H1 (cell line): Measurements from ENCODE around the gene ADAMTS15. TPM values are rescaled to one million over a fixed set of nuclear protein-coding genes. Genes with fewer than 3 reads are reported as not detected.
A peak's percentile ranks its signal among the peaks of the same experiment; 100 is the strongest.

Experiments used
- CTCF ChIA-PET: fragments of 300-600 bp; sonication (Branson Sonifier 250); formaldehyde crosslinking; loops from one replicate; lab custom pipeline; 2021; ENCODE audit not compliant: partially characterized antibody; lab: Charles Lee
- POLR2A ChIA-PET: fragments of 300-600 bp; sonication (Branson Sonifier 250); formaldehyde crosslinking; loops from one replicate; lab custom pipeline; 2021; ENCODE audit warnings: inconsistent platforms; ENCODE audit not compliant: partially characterized antibody; lab: Charles Lee
- DNase-seq, 2 experiments: peaks; one replicate each; pipeline versions ENCODE4 v3.0.0 to v3.0.0-alpha.2; 2010 to 2022; ENCODE audit warnings: low spot score in 2 of 2, low read depth in 1 of 2, mixed read lengths in 1 of 2
- FAIRE-seq: peaks from 2 replicates; lab custom pipeline; 2011; peaks lifted over from hg19 to GRCh38; lab: Jason Lieb, UNC
- H2AFZ ChIP-seq: 2 replicates; pipeline ENCODE4 v1.8.1; 2012; ENCODE audit warnings: low read length, inconsistent platforms
- H2AK5ac ChIP-seq: 2 replicates; pipeline ENCODE4 v1.6.1; 2013; ENCODE audit warnings: low read depth, low read length
- H2BK120ac ChIP-seq: replicated peaks from 2 replicates; pipeline ENCODE3; 2013; ENCODE audit warnings: low read depth, low read length, inconsistent platforms
- H2BK12ac ChIP-seq: 2 replicates; pipeline ENCODE4 v1.6.1; 2013; ENCODE audit warnings: low read depth, low read length
- H2BK15ac ChIP-seq: 2 replicates; pipeline ENCODE4 v1.6.1; 2013; ENCODE audit warnings: low read length
- H2BK20ac ChIP-seq: 2 replicates; pipeline ENCODE4 v1.6.1; 2013; ENCODE audit warnings: low read length
- H2BK5ac ChIP-seq: 2 replicates; pipeline ENCODE4 v1.6.1; 2013; ENCODE audit warnings: low read depth, low read length
- H3K14ac ChIP-seq: 2 replicates; pipeline ENCODE4 v1.6.1; 2013; ENCODE audit warnings: inconsistent platforms; ENCODE audit not compliant: insufficient read length
- H3K18ac ChIP-seq: 2 replicates; pipeline ENCODE4 v1.6.1; 2013; ENCODE audit warnings: low read length; ENCODE audit errors: extremely low read depth
- H3K23ac ChIP-seq: 2 replicates; pipeline ENCODE4 v1.6.1; 2013; ENCODE audit warnings: inconsistent platforms; ENCODE audit not compliant: insufficient read length
- H3K23me2 ChIP-seq: 2 replicates; pipeline ENCODE4 v1.6.1; 2013; ENCODE audit warnings: low read depth, low read length
- H3K27ac ChIP-seq: 2 replicates; pipeline ENCODE4 v1.6.1; 2011; ENCODE audit warnings: low read depth, low read length, inconsistent platforms
- H3K27me3 ChIP-seq, 4 experiments: replicated peaks in 1 of 4; 1 replicate in 1 of 4; 2 replicates in 3 of 4; pipeline versions ENCODE4 v1.6.1 to v1.8.1; 2011 to 2013; ENCODE audit warnings: low read length in 3 of 4, mild to moderate bottlenecking in 3 of 4, inconsistent platforms in 2 of 4, mixed read lengths in 2 of 4, moderate library complexity in 1 of 4; ENCODE audit not compliant: control insufficient read depth in 3 of 4, insufficient read depth in 3 of 4; ENCODE audit errors: extremely low read depth in 1 of 4
- H3K36me3 ChIP-seq, 4 experiments: 2 replicates each; pipeline versions ENCODE4 v1.6.1 to v1.8.1; 2011 to 2013; ENCODE audit warnings: mild to moderate bottlenecking in 4 of 4, low read length in 3 of 4, moderate library complexity in 2 of 4, control low read depth in 1 of 4, inconsistent platforms in 1 of 4; ENCODE audit not compliant: insufficient read depth in 4 of 4, control insufficient read depth in 2 of 4
- H3K4ac ChIP-seq: replicated peaks from 2 replicates; pipeline ENCODE3; 2013; ENCODE audit warnings: low read length, low read depth, mixed read lengths, inconsistent platforms; ENCODE audit not compliant: insufficient read length
- H3K4me1 ChIP-seq, 4 experiments: replicated peaks in 1 of 4; 1 replicate in 1 of 4; 2 replicates in 3 of 4; pipeline versions ENCODE4 v1.6.1 to v1.8.1; 2011 to 2013; ENCODE audit warnings: low read length in 3 of 4, inconsistent platforms in 2 of 4, mixed read lengths in 1 of 4; ENCODE audit not compliant: insufficient read depth in 4 of 4, control insufficient read depth in 3 of 4
- H3K4me2 ChIP-seq, 2 experiments: 2 replicates each; pipeline versions ENCODE4 v1.6.1 to v1.8.1; 2011 to 2013; ENCODE audit warnings: low read depth in 2 of 2, low read length in 2 of 2, control low read depth in 1 of 2, inconsistent platforms in 1 of 2, mild to moderate bottlenecking in 1 of 2; ENCODE audit not compliant: insufficient read depth in 1 of 2
- H3K4me3 ChIP-seq, 4 experiments: fragments of 200-600, 300-600 bp in 1 of 4; sonication (generic), shearing (Covaris generic), sonication (Bioruptor Twin) in 1 of 4; 2 replicates each; pipeline versions ENCODE4 v1.5.1 to v1.8.1; 2011 to 2016; ENCODE audit warnings: low read length in 4 of 4, low read depth in 3 of 4, control low read depth in 2 of 4, inconsistent platforms in 2 of 4, mild to moderate bottlenecking in 2 of 4, mixed read lengths in 1 of 4, moderate library complexity in 1 of 4; ENCODE audit not compliant: insufficient read depth in 2 of 4; ENCODE audit errors: extremely low read depth in 1 of 4
- H3K56ac ChIP-seq: replicated peaks from 2 replicates; pipeline ENCODE3; 2013; ENCODE audit warnings: low read depth, mild to moderate bottlenecking, mixed read lengths, low read length, inconsistent platforms; ENCODE audit not compliant: insufficient read length
- H3K79me1 ChIP-seq: 2 replicates; pipeline ENCODE4 v1.6.1; 2013; ENCODE audit warnings: low read depth, low read length, control low read depth
- H3K79me2 ChIP-seq, 2 experiments: 2 replicates each; pipeline versions ENCODE4 v1.6.1 to v1.8.1; 2012 to 2013; ENCODE audit warnings: low read length in 2 of 2, mild to moderate bottlenecking in 2 of 2, inconsistent platforms in 1 of 2; ENCODE audit not compliant: insufficient read depth in 2 of 2, control insufficient read depth in 1 of 2
- H3K9ac ChIP-seq, 4 experiments: replicated peaks in 1 of 4; 1 replicate in 1 of 4; 2 replicates in 3 of 4; pipeline versions ENCODE4 v1.6.1 to v1.8.1; 2011 to 2013; ENCODE audit warnings: low read depth in 3 of 4, low read length in 3 of 4, control low read depth in 2 of 4, mild to moderate bottlenecking in 2 of 4, moderate library complexity in 2 of 4, inconsistent platforms in 1 of 4; ENCODE audit errors: extremely low read depth in 1 of 4
- H3K9me3 ChIP-seq, 2 experiments: 2 replicates each; pipeline versions ENCODE4 v1.6.1 to v1.8.1; 2012 to 2013; ENCODE audit warnings: mild to moderate bottlenecking in 2 of 2, moderate library complexity in 2 of 2, control low read depth in 1 of 2, inconsistent platforms in 1 of 2, low read depth in 1 of 2, low read length in 1 of 2, mixed read lengths in 1 of 2; ENCODE audit not compliant: insufficient read depth in 2 of 2
- H4K20me1 ChIP-seq, 2 experiments: replicated peaks in 1 of 2; 2 replicates each; pipeline versions ENCODE3 to v1.8.1; 2011 to 2013; ENCODE audit warnings: inconsistent platforms in 2 of 2, low read length in 2 of 2, mild to moderate bottlenecking in 1 of 2; ENCODE audit not compliant: insufficient read depth in 2 of 2, control insufficient read depth in 1 of 2
- H4K5ac ChIP-seq: 2 replicates; pipeline ENCODE4 v1.6.1; 2013; ENCODE audit warnings: low read length, low read depth, mixed read lengths, inconsistent platforms; ENCODE audit not compliant: insufficient read length
- H4K8ac ChIP-seq: 2 replicates; pipeline ENCODE4 v1.8.0; 2013; ENCODE audit warnings: mild to moderate bottlenecking, moderate library complexity, low read length, inconsistent platforms; ENCODE audit not compliant: insufficient read depth; ENCODE audit errors: extremely low read depth
- H4K91ac ChIP-seq: replicated peaks from 2 replicates; pipeline ENCODE3; 2013; ENCODE audit warnings: low read length, mixed read lengths, inconsistent platforms; ENCODE audit not compliant: insufficient read length
- CHD1 ChIP-seq: IDR thresholded peaks from 2 replicates; pipeline ENCODE4 v1.6.1; 2012; ENCODE audit warnings: low read depth, low read length, improper control_type of control experiment
- SP1 ChIP-seq: IDR thresholded peaks from 2 replicates; pipeline ENCODE4 v1.6.1; 2011; ENCODE audit warnings: low read depth, low read length
- WGBS, 2 experiments: shearing (Covaris generic) in 1 of 2; methylation state at CpG; one replicate each; pipeline versions ENCODE4 v1.1.6 to v1.1.7; 2013 to 2015; ENCODE audit warnings: low lambda C conversion rate in 2 of 2, mixed read lengths in 2 of 2, inconsistent platforms in 1 of 2, low coverage in 1 of 2, missing lambda C conversion rate in 1 of 2; ENCODE audit not compliant: insufficient replicate concordance in 2 of 2, insufficient coverage in 1 of 2, insufficient read length in 1 of 2; ENCODE audit errors: extremely low coverage in 1 of 2, missing lambda C conversion rate in 1 of 2; 5-methylcytosine and 5-hydroxymethylcytosine counted together
- polyA plus RNA-seq, 7 experiments: library from polyadenylated mRNA; depleted of rRNA in 3 of 7; stranded (reverse) in 5 of 7; unstranded in 2 of 7; fragments of >200 nt in 5 of 7; fragments of 200-250 nt in 2 of 7; gene quantifications; 1 replicate in 5 of 7; 2 replicates in 1 of 7; 4 replicates in 1 of 7; pipeline versions ENCODE4 v1.2.1 to v1.2.3, GENCODE V29; 2011 to 2013; ENCODE audit warnings: missing spikeins in 2 of 7, mixed read lengths in 2 of 7
- total RNA-seq: library from RNA; stranded (reverse); fragmentation: NEBNext Ultra II Directional; extraction: Animal tissue kit (Norgen Biotek cat#: 25700); gene quantifications from 2 replicates; pipeline ENCODE4 v1.2.1, GENCODE V29; 2021
- TF ChIP-seq, protein P1 (sequence below): IDR thresholded peaks from 2 replicates; pipeline ENCODE4 v1.6.1; 2012; ENCODE audit warnings: low read length, inconsistent platforms

Gene ADAMTS15
- total and polyA plus RNA-seq, 2 of the 8 experiments (the other 6 are each of a cell fraction or from before 2014, with no cell fraction given) = 1.7 to 4.7 TPM

DNA sequence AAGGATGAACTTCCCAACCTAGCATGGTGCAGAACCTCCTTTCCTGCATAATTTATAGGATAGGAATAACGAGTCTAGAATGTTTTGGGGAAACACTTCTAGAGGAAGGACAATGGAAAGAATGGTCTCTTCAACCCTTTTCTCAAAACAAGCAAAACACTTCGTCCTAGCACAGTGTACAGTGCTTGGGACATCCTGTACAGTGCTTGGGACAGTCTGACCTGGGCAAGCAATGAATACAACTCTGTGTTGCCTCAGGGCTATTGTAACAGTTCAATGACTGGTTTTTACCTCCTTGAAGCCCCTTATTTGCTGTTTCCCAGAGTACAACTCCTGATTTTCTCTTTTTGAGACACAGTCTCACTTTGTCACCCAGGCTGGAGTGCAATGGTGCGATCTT is 18.5 kb upstream of the ADAMTS15 start:
- Histone ChIP-seq H3K4me2 (no peak overlapping the region), H2BK15ac (peak overlapping the region; percentile 93; the same call in 1 of the 2 replicates), H3K36me3 (no peaks in the 10 kb centered on the region), H2AFZ (no peak overlapping the region), H2BK20ac (peak overlapping the region; percentile 48; the same call in 1 of the 2 replicates), H3K27me3 (peaks cover 2 to 38% (median 37%) of the 10 kb centered on the region in 4 experiments), H3K79me2 (no peaks in the 10 kb centered on the region), H4K91ac (no peak overlapping the region), H2AK5ac (no peak overlapping the region), H3K27ac (no peak overlapping the region), H3K9me3 (no peaks in the 10 kb centered on the region), H4K20me1 (no peaks in the 10 kb centered on the region), H3K14ac (no peak overlapping the region), H2BK12ac (peak overlapping the region; percentile 87; the same call in 1 of the 2 replicates), H3K18ac (no peak overlapping the region), H4K8ac (no peak overlapping the region)
- no peak for DNase-seq
- CTCF ChIA-PET = interaction anchor here (0.8 to 21.7 kb wide), 16 partner anchors 8 to 474 kb away, joined by 3 to 521 read pairs (median 8); partner anchors contain the start of gene ADAMTS15
- TF ChIP-seq SP1 = no peak
- TF ChIP-seq CHD1 = no peak
- TF ChIP-seq, protein P1, sequence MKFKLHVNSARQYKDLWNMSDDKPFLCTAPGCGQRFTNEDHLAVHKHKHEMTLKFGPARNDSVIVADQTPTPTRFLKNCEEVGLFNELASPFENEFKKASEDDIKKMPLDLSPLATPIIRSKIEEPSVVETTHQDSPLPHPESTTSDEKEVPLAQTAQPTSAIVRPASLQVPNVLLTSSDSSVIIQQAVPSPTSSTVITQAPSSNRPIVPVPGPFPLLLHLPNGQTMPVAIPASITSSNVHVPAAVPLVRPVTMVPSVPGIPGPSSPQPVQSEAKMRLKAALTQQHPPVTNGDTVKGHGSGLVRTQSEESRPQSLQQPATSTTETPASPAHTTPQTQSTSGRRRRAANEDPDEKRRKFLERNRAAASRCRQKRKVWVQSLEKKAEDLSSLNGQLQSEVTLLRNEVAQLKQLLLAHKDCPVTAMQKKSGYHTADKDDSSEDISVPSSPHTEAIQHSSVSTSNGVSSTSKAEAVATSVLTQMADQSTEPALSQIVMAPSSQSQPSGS = no peak
- TF ChIP-seq, all 59 proteins: peak for 0
- POLR2A ChIA-PET = interaction anchor here (1.4 kb wide), 1 partner anchor 217 kb away, joined by 5 read pairs; no protein-coding TSS in a partner anchor
- H3K23ac ChIP-seq = no peak overlapping the region
- H3K79me1 ChIP-seq = no peaks in the 10 kb centered on the region; the same call in 1 of the 2 replicates
- 90% methylated on average over 3 of the region's 3 CpGs; no CpG with 5 or more reads in 1 of the 2 experiments for WGBS, 2 experiments
- H2BK5ac ChIP-seq = no peak overlapping the region
- H3K23me2 ChIP-seq = peaks cover 12% of the 10 kb centered on the region
- FAIRE-seq = no peak
- H3K4me3 ChIP-seq = no peak overlapping the region
- H4K5ac ChIP-seq = no peak overlapping the region
- peak overlapping the region; percentile 14 for H2BK120ac ChIP-seq
- H3K9ac ChIP-seq = no peak overlapping the region
- no peak overlapping the region for H3K56ac ChIP-seq
- H3K4me1 ChIP-seq = peaks cover 0 to 13% (median 9%) of the 10 kb centered on the region in 4 experiments; a peak in 6 of 7 replicates
- no peak overlapping the region for H3K4ac ChIP-seq
